OCI-LY3 (cell line): ENCODE measurements around the gene DROSHA.

Experiments used
- EZH2phosphoT487 ChIP-seq: fragments of 200-600 bp; shearing (Covaris generic); IDR thresholded peaks from 2 replicates; pipeline ENCODE4 v1.6.1; 2018; ENCODE audit warnings: antibody characterized with exemption, mixed run types, low read depth
- TF ChIP-seq, protein P1 (sequence below): fragments of 200-600, 300-600 bp; sonication (generic); IDR thresholded peaks from 2 replicates; pipeline ENCODE4 v1.5.1; 2014; ENCODE audit warnings: antibody characterized with exemption, low read length, low read depth

- TF ChIP-seq, protein P1, sequence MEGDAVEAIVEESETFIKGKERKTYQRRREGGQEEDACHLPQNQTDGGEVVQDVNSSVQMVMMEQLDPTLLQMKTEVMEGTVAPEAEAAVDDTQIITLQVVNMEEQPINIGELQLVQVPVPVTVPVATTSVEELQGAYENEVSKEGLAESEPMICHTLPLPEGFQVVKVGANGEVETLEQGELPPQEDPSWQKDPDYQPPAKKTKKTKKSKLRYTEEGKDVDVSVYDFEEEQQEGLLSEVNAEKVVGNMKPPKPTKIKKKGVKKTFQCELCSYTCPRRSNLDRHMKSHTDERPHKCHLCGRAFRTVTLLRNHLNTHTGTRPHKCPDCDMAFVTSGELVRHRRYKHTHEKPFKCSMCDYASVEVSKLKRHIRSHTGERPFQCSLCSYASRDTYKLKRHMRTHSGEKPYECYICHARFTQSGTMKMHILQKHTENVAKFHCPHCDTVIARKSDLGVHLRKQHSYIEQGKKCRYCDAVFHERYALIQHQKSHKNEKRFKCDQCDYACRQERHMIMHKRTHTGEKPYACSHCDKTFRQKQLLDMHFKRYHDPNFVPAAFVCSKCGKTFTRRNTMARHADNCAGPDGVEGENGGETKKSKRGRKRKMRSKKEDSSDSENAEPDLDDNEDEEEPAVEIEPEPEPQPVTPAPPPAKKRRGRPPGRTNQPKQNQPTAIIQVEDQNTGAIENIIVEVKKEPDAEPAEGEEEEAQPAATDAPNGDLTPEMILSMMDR, result no peak
- TF ChIP-seq EZH2phosphoT487, result no peak
These were observed 176.6 kb downstream of the DROSHA start for GRCh38 chr5:31355337-31355736.
